Transverse colon (tissue), 3 donors: ENCODE data around the gene CEP120.

ENCODE experiments used
- POLR2A ChIP-seq: fragments of 450-650 bp; IDR thresholded peaks from one replicate; pipeline ENCODE4 v1.6.1; 2016; ENCODE audit warnings: antibody characterized with exemption, mild to moderate bottlenecking, moderate library complexity
- TF ChIP-seq, protein P1 (sequence below), 5 experiments: fragments of 200-600 bp in 3 of 5; fragments of 450-650 bp in 2 of 5; sonication (generic) in 3 of 5; IDR thresholded peaks; 1 replicate in 2 of 5; 2 replicates in 3 of 5; pipeline ENCODE4 v1.5.1; 2016 to 2017; ENCODE audit warnings: antibody characterized with exemption in 5 of 5, inconsistent platforms in 3 of 5, mild to moderate bottlenecking in 2 of 5, moderate library complexity in 1 of 5

DNA sequence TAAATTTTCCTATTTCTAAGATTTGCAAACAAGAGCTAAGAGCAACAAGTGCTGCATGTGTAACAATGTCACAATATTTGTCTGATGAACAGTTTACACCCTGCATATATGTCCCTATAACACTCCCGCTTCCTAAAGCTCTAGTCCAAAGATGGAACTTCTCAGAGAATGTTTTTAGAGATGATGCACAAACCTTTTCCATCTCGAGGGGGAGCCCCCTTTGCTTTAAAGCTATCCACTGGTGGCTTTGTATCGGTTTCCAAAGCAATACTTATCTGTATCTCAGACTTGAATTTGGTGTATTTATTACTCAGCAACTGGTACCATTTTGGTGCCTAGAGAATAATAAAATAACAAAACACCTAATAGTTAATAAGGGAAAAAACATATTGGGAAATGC is 11.0 kb downstream of the CEP120 start:
- TF ChIP-seq, protein P1, sequence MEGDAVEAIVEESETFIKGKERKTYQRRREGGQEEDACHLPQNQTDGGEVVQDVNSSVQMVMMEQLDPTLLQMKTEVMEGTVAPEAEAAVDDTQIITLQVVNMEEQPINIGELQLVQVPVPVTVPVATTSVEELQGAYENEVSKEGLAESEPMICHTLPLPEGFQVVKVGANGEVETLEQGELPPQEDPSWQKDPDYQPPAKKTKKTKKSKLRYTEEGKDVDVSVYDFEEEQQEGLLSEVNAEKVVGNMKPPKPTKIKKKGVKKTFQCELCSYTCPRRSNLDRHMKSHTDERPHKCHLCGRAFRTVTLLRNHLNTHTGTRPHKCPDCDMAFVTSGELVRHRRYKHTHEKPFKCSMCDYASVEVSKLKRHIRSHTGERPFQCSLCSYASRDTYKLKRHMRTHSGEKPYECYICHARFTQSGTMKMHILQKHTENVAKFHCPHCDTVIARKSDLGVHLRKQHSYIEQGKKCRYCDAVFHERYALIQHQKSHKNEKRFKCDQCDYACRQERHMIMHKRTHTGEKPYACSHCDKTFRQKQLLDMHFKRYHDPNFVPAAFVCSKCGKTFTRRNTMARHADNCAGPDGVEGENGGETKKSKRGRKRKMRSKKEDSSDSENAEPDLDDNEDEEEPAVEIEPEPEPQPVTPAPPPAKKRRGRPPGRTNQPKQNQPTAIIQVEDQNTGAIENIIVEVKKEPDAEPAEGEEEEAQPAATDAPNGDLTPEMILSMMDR (IDR thresholded peaks at IDR 0.05): no peak
- TF ChIP-seq POLR2A: no peak
